Gastroesophageal sphincter (tissue), 3 donors: Measurements from ENCODE around the gene FCHO2.

Experiments
- POLR2A ChIP-seq, 2 donors: fragments of 450-650 bp; IDR thresholded peaks; one replicate each; pipeline ENCODE4 v1.6.1; 2017; ENCODE audit warnings: antibody characterized with exemption in 2 of 2, mild to moderate bottlenecking in 2 of 2, moderate library complexity in 1 of 2
- POLR2AphosphoS5 ChIP-seq: sonication (generic); formaldehyde crosslinking; IDR thresholded peaks from one replicate; pipeline ENCODE4 v1.6.1; 2017; ENCODE audit warnings: antibody characterized with exemption
- TF ChIP-seq, protein P1 (sequence below), 4 experiments: fragments of 200-600 bp in 2 of 4; fragments of 450-650 bp in 2 of 4; sonication (generic) in 1 of 4; IDR thresholded peaks; one replicate each; pipeline ENCODE4 v1.5.1; 2017 to 2019; ENCODE audit warnings: antibody characterized with exemption in 4 of 4, mild to moderate bottlenecking in 2 of 4, moderate library complexity in 2 of 4

DNA sequence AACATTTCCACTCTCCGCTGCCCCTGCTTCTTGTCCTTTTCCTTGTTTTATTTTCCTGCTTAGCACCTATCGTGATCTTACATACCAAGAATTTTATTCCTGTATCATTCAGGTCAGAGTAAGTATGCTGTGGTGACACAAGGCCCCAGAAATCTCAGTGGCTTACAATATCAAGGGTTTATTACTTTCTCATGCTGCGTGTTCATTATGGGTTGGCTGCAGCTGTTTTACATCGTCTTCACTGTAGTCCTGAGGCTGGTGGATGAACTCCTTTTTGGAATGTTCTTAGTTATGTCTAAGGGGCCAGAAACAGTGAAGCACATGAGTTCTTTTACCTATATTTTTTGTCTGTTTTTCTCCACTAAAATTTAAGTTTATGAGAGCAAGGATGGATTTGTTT is 51.2 kb downstream of the FCHO2 start:
- TF ChIP-seq, protein P1, sequence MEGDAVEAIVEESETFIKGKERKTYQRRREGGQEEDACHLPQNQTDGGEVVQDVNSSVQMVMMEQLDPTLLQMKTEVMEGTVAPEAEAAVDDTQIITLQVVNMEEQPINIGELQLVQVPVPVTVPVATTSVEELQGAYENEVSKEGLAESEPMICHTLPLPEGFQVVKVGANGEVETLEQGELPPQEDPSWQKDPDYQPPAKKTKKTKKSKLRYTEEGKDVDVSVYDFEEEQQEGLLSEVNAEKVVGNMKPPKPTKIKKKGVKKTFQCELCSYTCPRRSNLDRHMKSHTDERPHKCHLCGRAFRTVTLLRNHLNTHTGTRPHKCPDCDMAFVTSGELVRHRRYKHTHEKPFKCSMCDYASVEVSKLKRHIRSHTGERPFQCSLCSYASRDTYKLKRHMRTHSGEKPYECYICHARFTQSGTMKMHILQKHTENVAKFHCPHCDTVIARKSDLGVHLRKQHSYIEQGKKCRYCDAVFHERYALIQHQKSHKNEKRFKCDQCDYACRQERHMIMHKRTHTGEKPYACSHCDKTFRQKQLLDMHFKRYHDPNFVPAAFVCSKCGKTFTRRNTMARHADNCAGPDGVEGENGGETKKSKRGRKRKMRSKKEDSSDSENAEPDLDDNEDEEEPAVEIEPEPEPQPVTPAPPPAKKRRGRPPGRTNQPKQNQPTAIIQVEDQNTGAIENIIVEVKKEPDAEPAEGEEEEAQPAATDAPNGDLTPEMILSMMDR (IDR thresholded peaks at IDR 0.05) = no peak
- TF ChIP-seq POLR2A (IDR thresholded peaks at IDR 0.05) (no peak), POLR2AphosphoS5 (no peak)
